D721Med (cell line): Measurements from ENCODE around the gene PDE4A.
"Not testable (repeated sequence)": the region's sequence is repeated elsewhere in the genome, so short reads cannot be mapped to it uniquely, and the experiment has no call there.

Source experiments
- DNase-seq: peaks from one replicate; pipeline ENCODE4 v3.0.0; 2011; ENCODE audit warnings: low spot score; ENCODE audit not compliant: insufficient read length
- FAIRE-seq: peaks from 2 replicates; lab custom pipeline; 2011; peaks lifted over from hg19 to GRCh38; lab: Jason Lieb, UNC
- TF ChIP-seq, protein P1 (sequence below): IDR thresholded peaks from 2 replicates; pipeline ENCODE4 v1.5.1; 2012; ENCODE audit warnings: mild to moderate bottlenecking, control low read depth; ENCODE audit not compliant: insufficient read depth; ENCODE audit errors: missing control alignments

The PDE4A gene

GRCh38 chr19:10395436-10395835 is 24.9 kb upstream of the PDE4A start:
- TF ChIP-seq, protein P1, sequence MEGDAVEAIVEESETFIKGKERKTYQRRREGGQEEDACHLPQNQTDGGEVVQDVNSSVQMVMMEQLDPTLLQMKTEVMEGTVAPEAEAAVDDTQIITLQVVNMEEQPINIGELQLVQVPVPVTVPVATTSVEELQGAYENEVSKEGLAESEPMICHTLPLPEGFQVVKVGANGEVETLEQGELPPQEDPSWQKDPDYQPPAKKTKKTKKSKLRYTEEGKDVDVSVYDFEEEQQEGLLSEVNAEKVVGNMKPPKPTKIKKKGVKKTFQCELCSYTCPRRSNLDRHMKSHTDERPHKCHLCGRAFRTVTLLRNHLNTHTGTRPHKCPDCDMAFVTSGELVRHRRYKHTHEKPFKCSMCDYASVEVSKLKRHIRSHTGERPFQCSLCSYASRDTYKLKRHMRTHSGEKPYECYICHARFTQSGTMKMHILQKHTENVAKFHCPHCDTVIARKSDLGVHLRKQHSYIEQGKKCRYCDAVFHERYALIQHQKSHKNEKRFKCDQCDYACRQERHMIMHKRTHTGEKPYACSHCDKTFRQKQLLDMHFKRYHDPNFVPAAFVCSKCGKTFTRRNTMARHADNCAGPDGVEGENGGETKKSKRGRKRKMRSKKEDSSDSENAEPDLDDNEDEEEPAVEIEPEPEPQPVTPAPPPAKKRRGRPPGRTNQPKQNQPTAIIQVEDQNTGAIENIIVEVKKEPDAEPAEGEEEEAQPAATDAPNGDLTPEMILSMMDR, result no peak
- FAIRE-seq, result no peak
- no peak for DNase-seq

DNA sequence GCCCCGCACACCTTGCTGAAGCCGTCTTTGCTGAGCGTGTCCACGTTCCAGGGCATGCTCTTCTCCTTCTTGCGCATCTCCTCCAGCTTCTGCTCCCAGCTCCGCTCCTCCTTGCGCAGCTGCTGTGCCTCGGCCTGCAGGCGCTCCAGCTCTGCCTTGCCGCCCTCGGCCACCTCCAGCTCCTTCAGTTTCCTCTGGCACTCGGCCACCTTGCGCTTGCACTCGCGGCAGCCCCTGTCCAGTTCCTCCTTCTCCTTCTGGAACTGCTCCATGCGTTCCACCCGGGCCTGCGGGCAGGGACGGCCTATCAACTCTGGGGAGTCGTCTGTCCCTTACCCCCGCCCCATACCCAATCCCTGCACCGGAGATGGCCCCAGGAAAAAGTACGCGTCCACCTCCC is 24.4 kb upstream of the PDE4A start:
- DNase-seq (no peak), FAIRE-seq (no peak)
- TF ChIP-seq, protein P1, result no peak

- DNase-seq (no peak), FAIRE-seq (no peak)
- TF ChIP-seq, protein P1, result no peak
Measured at GRCh38 chr19:10398819-10399218, 21.5 kb upstream of the PDE4A start.

- DNase-seq, FAIRE-seq: not testable (repeated sequence)
Measured at GRCh38 chr19:10399340-10399739, 21.0 kb upstream of the PDE4A start.

DNA sequence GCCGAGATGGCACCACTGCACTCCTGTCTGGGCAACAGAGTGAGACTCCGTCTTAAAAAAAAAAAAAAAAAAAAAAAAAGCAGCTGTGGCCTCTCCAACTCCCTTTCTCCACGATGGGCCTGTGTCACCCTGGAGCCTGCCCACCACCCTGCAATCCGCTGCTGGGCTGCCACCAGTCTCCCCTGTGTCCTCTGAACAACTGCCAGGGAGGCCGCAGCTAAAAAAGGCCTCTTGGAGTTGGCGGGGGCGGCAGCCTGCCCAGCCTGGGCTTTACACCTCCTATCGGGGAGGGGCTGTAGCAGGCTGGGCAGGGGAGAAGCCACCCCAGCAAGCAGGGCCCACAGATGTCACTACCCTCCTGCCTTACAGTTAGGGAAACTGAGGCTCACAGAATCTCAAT is 20.5 kb upstream of the PDE4A start:
- DNase-seq (no peak), FAIRE-seq (no peak)
- TF ChIP-seq, protein P1, result no peak

DNA sequence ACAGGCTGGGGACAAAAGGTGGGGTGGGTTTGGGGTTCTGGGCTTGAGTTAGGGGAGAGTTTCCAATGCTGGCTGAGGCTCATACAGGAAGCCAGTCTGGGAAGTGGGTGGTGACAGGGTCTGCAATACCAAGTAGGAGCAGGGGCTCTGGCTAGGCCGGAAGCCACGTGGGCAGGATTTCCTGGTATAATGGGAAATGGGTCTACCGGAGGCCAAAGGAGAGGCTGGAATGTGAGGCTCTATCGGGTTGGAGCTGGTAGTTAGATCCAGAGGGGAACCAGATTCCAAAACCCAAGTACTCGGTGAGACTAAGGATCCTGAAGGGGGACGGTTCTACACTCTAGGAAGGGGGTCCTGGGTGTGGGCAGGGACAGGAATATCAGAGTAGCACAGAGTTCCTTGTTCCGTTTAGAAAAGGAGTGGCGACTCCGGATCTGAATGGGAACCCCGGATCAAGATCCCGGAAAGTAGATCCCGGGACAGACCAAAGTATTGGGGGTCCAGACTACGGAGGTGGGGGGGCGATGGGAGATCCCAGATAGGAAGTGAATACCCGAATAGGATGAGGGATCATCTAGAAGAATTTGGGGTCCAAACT is 17.8 kb upstream of the PDE4A start:
- DNase-seq (no peak), FAIRE-seq (no peak)
- TF ChIP-seq, protein P1, result no peak

GRCh38 chr19:10403137-10404021 is 17.0 kb upstream of the PDE4A start, which contains the start of gene CDC37:
Gene CDC37 (minus strand): TSS chr19:10403542. CDS start chr19:10403479, 63 bp downstream.
- no peak for FAIRE-seq
- TF ChIP-seq, protein P1, result no peak
- DNase-seq, result peak; percentile 97
